ENCODE measurements around the gene SASH3. TPM values are rescaled to one million over a fixed set of nuclear protein-coding genes. Genes with fewer than 3 reads are reported as not detected.

Gene SASH3
- total RNA-seq, 1 donor from 2014 or later = 74.9 TPM

DNA sequence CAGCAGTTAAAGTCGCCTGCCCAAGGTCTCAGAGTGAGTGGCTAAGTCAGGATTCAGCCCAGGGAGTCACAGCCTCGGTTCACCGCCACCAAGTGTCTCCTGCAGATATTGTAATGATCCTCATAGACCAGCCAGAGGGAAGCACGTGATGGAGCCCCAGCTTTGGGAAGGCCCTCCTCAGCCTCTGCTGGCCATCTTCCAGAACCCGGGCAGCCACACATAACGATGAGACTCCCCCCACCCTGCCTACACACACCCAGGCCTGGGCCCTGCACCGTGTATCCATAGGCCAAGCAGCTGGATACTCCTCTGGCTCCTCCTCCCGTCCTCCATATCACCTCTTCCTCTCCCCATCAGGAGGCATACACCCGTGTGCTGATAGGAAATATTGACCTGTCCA is 19.6 kb upstream of the SASH3 start:
- no peaks in the 10 kb centered on the region for H3K27me3 ChIP-seq (ENCODE audit: low read depth)
- peaks cover 12% of the 10 kb centered on the region for H3K4me1 ChIP-seq
- H3K4me3 ChIP-seq = no peak overlapping the region
- no peaks in the 10 kb centered on the region for H3K36me3 ChIP-seq
- DNase-seq (no peak), ATAC-seq (peak in 1 of 2 donors; percentile 18)
- no peak for TF ChIP-seq CTCF (IDR thresholded peaks at IDR 0.05)
- peak overlapping the region; percentile 58 for H3K27ac ChIP-seq
- intact Hi-C loops (cut with DNase I) = no loop called here
- no peaks in the 10 kb centered on the region for H3K9me3 ChIP-seq

- no peak for ATAC-seq
- no peak overlapping the region for H3K4me3 ChIP-seq
- TF ChIP-seq CTCF (IDR thresholded peaks at IDR 0.05) = no peak
- no peaks in the 10 kb centered on the region for H3K9me3 ChIP-seq
- no peak for DNase-seq
- H3K27ac ChIP-seq = no peak overlapping the region
- peaks cover 12% of the 10 kb centered on the region for H3K4me1 ChIP-seq
- intact Hi-C loops (cut with DNase I) = no loop called here
- no peaks in the 10 kb centered on the region for H3K36me3 ChIP-seq
- no peaks in the 10 kb centered on the region for H3K27me3 ChIP-seq (ENCODE audit: low read depth)
Measured at GRCh38 chrX:129760981-129761380, 18.8 kb upstream of the SASH3 start.

DNA sequence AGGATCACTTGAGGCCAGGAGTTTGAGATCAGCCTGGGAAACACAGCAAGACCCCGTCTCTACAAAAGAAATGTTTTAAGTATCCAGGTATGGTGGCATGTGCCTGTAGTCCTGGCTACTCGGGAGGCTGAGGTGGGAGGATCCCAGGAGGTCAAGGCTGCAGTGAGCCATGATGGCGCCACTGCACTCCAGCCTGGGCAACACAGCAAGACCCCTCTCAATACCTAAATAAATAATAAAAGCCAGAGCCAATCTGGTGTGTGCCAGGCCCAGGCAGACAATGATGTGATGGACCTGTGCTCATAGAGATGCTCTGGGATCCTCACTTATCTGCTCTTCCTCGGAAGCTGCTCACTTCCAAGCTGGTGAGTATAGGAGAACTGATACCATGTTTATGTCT is 18.2 kb upstream of the SASH3 start:
- DNase-seq (no peak), ATAC-seq (no peak)
- Histone ChIP-seq H3K27ac (no peak overlapping the region), H3K4me3 (no peak overlapping the region), H3K4me1 (peaks cover 12% of the 10 kb centered on the region), H3K9me3 (no peaks in the 10 kb centered on the region), H3K27me3 (ENCODE audit: low read depth) (no peaks in the 10 kb centered on the region), H3K36me3 (no peaks in the 10 kb centered on the region)
- intact Hi-C loops (cut with DNase I) = no loop called here
- TF ChIP-seq CTCF (IDR thresholded peaks at IDR 0.05) = no peak

- no peak for ATAC-seq
- no peak for TF ChIP-seq CTCF (IDR thresholded peaks at IDR 0.05)
- Histone ChIP-seq H3K4me1 (peaks cover 12% of the 10 kb centered on the region), H3K9me3 (no peaks in the 10 kb centered on the region), H3K36me3 (no peaks in the 10 kb centered on the region), H3K27ac (no peak overlapping the region), H3K27me3 (ENCODE audit: low read depth) (no peaks in the 10 kb centered on the region), H3K4me3 (no peak overlapping the region)
- intact Hi-C loops (cut with DNase I) = no loop called here
- DNase-seq = no peak
Measured at GRCh38 chrX:129762448-129762847, 17.3 kb upstream of the SASH3 start.

GRCh38 chrX:129763666-129764065 is 16.1 kb upstream of the SASH3 start:
- no peak for TF ChIP-seq CTCF (IDR thresholded peaks at IDR 0.05)
- DNase-seq = no peak
- H3K9me3 ChIP-seq = no peaks in the 10 kb centered on the region
- H3K36me3 ChIP-seq = no peaks in the 10 kb centered on the region
- peaks cover 12% of the 10 kb centered on the region for H3K4me1 ChIP-seq
- H3K4me3 ChIP-seq = no peak overlapping the region
- intact Hi-C loops (cut with DNase I) = no loop called here
- no peak for ATAC-seq
- no peak overlapping the region for H3K27ac ChIP-seq
- no peaks in the 10 kb centered on the region for H3K27me3 ChIP-seq (ENCODE audit: low read depth)

- TF ChIP-seq CTCF (IDR thresholded peaks at IDR 0.05) = no peak
- no peaks in the 10 kb centered on the region for H3K4me1 ChIP-seq
- H3K4me3 ChIP-seq = no peak overlapping the region
- no peaks in the 10 kb centered on the region for H3K36me3 ChIP-seq
- no peak for ATAC-seq
- no peak overlapping the region for H3K27ac ChIP-seq
- intact Hi-C loops (cut with DNase I) = no loop called here
- no peaks in the 10 kb centered on the region for H3K9me3 ChIP-seq
- DNase-seq = no peak
- H3K27me3 ChIP-seq (ENCODE audit: low read depth) = no peaks in the 10 kb centered on the region
Measured at GRCh38 chrX:129768186-129768585, 11.6 kb upstream of the SASH3 start.
